HG03139 (cell line): Measurements from ENCODE around the gene MAFB.

Experiments used
- ATAC-seq: cut with Tn5 transposase; IDR thresholded peaks from one replicate; pipeline ENCODE4 v1.9.1; 2021; ENCODE audit not compliant: unreplicated experiment

Gene MAFB

DNA sequence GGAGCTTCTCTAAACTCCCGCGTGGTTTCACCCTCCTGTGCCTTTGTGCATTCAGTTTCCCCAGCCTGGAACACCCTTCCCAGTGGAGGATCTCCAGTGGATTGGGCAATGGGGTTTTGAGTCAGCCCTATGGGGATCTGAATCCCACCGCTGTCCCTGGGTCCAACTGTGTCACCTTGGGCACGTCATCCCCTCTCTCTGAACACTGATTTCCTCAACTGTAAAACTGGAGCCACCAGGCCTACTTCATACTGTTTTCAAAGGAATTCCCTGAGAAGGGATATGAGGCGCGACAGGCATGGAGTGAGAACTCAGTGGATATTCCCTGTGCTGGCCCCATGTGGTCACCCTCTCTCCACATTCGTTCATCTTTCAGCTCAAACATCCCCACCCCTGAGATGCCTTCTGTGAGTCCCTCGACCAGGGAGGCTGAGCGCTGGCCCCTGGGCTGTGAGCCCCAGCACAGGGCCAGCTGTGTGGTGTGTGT lies 25.7 kb downstream of the MAFB start:
- no peak for ATAC-seq

GRCh38 chr20:40659567-40659966 lies 29.5 kb downstream of the MAFB start:
- no peak for ATAC-seq

GRCh38 chr20:40658509-40658908 lies 30.5 kb downstream of the MAFB start:
- ATAC-seq: no peak

GRCh38 chr20:40657526-40657925 lies 31.5 kb downstream of the MAFB start:
- no peak for ATAC-seq

DNA sequence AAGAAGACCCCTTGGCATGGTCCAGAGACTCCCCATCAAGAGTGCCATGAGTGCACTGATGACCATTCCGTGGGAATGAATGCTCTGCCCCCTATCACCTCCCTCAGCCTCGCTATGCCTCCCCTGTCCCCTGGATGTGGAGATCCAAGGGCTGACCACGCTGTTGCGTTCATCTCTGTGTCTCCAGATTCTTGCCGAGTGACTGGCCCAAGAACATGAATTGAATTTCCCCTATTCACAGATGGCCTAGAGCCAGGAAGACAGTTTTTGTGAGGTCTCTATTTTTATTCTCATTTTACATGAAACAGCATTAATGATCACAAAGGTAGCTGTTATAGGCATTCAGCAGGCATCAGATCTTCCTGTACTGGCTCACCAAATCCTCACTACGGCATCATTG lies 33.6 kb downstream of the MAFB start:
- ATAC-seq: no peak

- ATAC-seq: no peak
Observed at GRCh38 chr20:40654876-40655275, 34.2 kb downstream of the MAFB start.

DNA sequence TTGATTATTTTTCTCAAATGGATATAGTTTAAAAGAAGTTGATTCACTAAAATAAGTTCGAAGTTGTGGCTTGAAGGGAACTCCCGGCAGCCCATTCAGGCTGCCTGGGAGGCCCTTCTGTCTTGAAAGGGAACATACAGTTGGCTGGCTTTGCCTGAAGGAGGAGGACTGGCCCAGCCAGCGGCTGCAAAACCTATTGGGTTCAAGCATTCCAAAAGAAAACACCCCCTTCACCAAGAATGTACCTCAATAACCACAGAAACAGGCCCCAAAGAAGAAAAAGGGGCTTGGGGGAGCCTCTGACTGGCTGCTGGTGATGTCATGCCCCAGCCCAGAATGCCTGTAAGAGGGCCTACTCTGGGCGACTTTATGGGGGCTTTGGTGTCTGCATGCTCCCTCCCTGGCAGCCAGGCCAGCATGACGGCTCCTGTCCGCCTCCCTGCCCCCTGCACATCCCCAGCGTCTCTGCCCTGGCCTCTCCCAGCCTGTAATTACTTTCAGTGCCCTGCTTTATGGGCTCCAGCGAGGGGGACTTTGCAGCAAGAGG lies 36.5 kb downstream of the MAFB start:
- ATAC-seq: no peak

DNA sequence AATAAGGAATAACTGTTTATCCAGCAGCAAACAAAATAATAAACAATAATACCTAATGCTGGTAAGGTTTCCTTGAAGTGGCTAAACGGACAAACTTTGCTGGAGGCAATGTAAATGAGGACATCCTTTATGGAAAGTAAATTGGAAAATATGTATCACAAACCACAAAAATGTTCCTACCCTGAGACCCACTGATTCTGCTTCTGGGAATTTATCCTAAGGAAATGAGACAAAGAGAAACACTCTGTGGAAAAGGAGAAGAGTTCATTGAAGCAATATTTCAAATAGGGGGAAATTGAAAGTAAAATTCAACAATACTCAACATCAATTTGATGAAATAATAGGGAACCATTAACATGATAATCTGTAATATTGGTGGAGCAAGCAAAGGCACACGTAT lies 37.9 kb downstream of the MAFB start:
- no peak for ATAC-seq

DNA sequence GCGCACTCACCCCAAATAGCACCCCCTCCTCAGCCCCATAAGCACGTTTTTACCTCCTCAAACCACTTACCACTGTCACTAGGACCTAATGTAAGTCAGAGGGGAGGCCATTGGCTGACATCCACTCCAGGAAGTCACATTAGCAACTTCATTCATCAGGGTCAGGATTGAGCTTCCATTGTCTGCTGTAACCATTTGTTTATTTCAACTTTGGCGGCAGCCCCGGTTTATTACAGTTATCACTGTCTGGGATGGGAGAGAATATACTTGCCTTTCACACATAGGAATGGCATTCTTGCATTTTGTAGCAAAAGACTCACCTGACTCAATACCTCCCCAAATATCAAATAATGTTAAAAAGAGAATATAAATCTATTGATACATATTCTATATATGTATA lies 38.3 kb downstream of the MAFB start:
- ATAC-seq: no peak

DNA sequence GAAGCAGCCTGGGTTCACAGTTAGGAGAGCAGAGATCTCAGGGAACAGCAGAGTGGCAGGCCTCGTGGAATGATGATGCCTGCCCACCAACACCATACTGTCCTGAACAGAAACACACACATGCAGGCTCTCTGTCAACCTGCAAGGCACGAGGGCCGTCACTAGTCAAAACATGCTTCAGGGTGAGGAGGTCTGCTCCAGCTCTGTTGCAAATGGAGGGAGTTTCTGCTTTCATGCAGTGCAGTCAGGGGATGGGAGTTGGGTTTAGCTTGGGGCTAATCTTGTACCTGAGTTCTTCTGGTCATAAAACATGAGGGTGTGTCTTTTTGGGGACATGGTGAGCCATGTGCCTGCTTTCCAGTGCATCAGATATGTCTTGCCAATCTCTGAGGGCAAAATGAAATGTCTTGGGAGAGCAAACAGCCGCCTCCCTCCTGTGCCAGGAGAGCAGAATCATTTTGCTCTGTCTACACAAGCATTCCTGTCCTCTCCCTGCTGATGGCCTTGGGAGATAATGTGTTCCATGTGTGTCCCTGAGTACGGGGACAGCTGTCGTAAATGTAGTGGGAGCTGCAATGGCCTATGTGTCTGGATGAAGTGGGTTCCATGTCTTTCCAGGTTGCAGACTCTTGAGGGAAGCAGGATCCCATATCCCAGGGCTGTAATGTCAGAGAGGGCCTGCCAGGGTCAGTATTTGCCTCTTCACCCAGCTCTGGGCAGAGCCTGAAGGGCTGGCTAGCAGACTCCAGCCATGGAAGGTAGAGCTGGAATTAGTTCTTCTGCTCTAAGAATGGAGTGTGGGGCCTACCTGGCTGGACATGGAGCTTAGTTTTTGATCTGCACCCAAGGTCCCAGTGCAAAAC lies 40.6 kb downstream of the MAFB start:
- ATAC-seq: no peak

DNA sequence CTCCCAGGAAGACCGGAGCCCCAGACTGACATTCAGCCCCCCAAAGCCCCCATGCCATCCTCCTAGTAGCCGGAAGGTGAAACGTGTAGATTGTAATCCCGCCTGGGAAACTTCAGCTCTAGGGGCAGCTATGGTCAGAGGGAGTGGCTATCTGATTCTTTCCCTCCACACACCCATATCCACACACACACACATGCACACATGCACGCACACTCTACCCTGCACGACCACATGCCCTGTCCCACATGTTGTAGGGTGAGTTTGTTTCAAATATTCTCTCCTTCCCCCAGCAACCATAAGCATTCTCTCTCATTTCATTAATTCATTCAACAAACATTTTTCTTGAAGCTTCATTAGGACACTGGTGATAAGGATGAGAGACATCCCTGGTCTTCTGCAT lies 42.2 kb downstream of the MAFB start:
- no peak for ATAC-seq

DNA sequence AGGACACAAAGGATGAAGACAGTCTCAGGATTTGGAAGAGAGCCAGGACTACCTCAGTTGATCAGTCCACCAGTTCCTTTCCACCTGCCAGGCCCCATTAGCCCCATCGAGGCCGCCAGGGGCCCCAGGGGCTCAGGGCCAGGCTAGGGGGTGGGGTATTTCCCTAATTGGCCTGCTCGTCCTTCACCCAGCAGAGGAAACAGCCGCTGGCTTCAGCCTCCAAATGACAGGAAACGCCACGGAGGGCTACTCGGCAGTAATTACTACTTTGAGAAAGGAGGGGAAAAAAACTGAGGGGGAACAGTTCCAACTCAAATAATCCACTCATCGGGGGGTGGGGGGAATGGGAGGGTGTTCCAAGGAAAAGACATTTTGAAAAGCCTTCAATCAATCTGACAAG lies 42.7 kb downstream of the MAFB start:
- no peak for ATAC-seq

DNA sequence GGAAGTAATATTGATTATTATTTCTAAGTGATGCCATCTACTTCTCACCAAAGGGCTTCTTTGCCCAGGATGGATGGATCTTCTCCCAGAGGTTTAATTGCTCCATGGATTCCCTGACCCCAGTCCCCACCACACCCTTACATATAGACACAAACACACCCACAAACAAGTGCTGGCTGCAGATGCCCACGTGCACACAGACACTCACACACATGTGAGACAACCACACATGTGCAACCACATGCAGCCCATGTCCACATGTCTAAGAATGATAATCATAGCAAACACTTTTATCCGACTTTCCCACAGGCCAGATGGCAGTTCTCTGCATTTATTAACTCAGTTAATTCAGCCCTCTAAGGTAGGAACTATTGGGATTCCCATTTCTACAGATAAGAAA lies 44.2 kb downstream of the MAFB start:
- ATAC-seq: no peak

DNA sequence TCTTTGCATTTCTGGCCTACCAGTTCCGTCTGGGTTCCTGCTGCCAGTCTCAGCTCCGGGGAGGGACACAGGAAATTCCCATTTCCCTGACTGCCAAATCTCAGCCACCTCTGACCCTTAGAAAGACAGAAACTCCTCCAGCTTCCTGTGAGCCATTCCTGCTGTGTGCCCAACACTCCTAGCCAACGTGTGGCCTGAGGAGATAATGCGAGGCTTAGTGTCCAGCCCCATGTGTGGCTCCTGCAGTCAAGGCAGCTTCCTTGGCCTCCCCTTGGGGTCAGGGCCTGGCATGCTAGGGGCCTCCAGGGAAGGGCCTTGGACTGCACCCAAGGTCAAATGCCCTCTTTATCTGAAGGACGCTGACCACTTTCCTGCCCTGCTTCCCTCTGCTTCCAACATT lies 45.1 kb downstream of the MAFB start:
- no peak for ATAC-seq

- no peak for ATAC-seq
Observed at GRCh38 chr20:40641809-40642208, 47.2 kb downstream of the MAFB start.

DNA sequence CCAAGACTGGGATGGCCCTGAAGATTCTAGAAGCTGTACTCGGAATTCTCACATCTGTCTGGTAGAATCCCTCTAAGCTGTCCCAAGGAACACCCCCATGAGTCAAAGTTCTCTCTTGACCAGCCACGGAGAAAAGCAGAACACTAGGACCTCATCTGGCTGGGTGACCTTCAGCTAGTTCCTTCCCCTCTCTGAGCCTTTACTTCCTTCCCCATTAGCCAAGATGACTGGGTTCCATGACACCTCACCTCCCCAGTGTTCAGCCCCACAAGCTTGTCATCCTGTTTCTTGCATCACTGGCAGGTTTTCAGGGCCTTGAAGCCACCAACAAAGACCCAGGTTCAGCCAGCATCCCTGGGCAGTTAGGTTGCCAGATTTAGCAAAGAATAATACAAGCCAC lies 47.8 kb downstream of the MAFB start:
- no peak for ATAC-seq

GRCh38 chr20:40640667-40641066 lies 48.4 kb downstream of the MAFB start:
- ATAC-seq: no peak

GRCh38 chr20:40639676-40640355 lies 49.2 kb downstream of the MAFB start:
- no peak for ATAC-seq

GRCh38 chr20:40639132-40639531 lies 49.9 kb downstream of the MAFB start:
- no peak for ATAC-seq

DNA sequence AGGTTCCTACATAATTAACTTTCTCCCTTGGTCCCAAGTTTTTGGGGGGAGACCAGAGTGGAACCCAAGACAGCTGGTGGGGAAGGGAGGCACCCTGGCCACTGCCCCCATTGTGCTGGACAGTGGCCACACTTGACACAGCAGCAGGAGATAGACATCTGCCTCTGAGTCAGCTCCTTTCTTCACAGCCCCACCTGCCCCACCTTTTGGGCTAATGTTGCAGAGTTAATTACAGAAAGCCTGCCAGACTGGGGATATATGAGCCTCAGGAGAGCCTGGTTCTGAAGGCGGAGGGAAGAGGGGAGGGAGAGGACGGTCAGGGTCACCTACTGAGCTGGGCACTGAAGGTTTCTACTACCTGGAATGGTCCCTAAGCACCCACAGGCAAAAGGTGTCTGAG lies 50.6 kb downstream of the MAFB start:
- no peak for ATAC-seq

DNA sequence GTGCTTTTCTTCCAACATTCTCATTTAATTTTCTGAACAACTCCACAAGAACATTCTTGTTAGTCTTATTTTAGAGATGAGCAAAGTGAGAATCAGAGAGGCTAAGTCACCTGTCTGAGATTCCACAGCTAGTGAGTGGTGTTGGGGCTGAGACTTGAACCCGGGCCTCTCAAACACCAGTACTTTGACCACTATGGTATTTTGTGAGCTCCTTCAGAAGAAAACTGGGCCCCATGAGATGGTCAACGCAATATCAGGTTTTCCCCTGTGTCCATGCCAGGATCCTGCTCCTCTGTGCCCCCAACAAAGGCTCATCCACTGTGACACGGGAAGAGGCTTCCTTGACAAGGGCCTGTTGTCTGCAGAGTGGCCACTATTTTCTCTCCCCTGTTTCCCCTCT lies 51.9 kb downstream of the MAFB start:
- no peak for ATAC-seq

DNA sequence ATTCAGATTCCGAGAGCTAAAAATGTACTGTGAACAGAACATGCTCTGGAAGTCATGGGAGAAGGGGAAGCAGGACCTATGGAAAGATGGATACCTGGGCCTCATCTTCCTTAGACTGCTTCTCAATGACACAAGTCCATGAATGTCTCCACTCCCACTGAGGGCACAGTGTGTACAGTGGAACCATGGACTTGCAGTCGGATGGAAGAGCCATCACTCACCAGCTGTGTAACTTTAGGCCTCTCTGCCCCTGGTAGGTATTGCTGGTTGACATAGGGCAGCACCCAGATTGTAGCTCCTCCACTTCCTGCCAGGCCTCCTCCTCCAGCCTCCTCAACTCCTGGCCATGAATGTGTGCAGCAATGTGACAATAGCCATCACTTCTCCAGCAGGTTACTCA lies 52.5 kb downstream of the MAFB start:
- no peak for ATAC-seq
